Adrenal gland (tissue), 12 donors: Measurements from ENCODE around the gene TMEM132D. TPM values are rescaled to one million over a fixed set of nuclear protein-coding genes. Genes with fewer than 3 reads are reported as not detected.

Source experiments
- DNase-seq, 7 donors: peaks; one replicate each; pipeline ENCODE4 v3.0.0-alpha.2; 2019 to 2020
- H3K27ac ChIP-seq, 5 donors: fragments of 200-600 bp; sonication (generic) in 4 of 5; 1 replicate in 3 of 5; 2 replicates in 2 of 5; pipeline versions ENCODE4 v1.5.1 to v1.8.0; 2016 to 2020; ENCODE audit warnings: mild to moderate bottlenecking in 1 of 5
- H3K27me3 ChIP-seq: fragments of 200-600 bp; 2 replicates; pipeline ENCODE4 v1.8.0; 2021
- H3K36me3 ChIP-seq, 2 donors: fragments of 200-600 bp; replicated peaks in 1 of 2; 1 replicate in 1 of 2; 2 replicates in 1 of 2; pipeline versions ENCODE4 v1.5.1 to v1.8.0; 2018 to 2022
- H3K4me1 ChIP-seq, 2 donors: fragments of 200-600 bp; replicated peaks in 1 of 2; 1 replicate in 1 of 2; 2 replicates in 1 of 2; pipeline versions ENCODE4 v1.5.1 to v1.8.0; 2018 to 2021
- H3K4me3 ChIP-seq, 4 donors: fragments of 200-600 bp; sonication (generic) in 3 of 4; one replicate each; pipeline ENCODE4 v1.5.1; 2016 to 2018
- H3K9me3 ChIP-seq, 3 donors: fragments of 200-600 bp; sonication (generic) in 1 of 3; replicated peaks in 1 of 3; 1 replicate in 2 of 3; 2 replicates in 1 of 3; pipeline versions ENCODE4 v1.5.1 to v1.8.0; 2016 to 2021
- CTCF ChIP-seq, 6 experiments: fragments of 450-650 bp in 4 of 6; fragments of 200-600 bp in 2 of 6; sonication (generic) in 1 of 6; IDR thresholded peaks; 1 replicate in 5 of 6; 2 replicates in 1 of 6; pipeline versions ENCODE4 v1.5.1 to v1.8.0; 2016 to 2021; ENCODE audit warnings: antibody characterized with exemption in 6 of 6, mild to moderate bottlenecking in 2 of 6, moderate library complexity in 1 of 6
- POLR2A ChIP-seq, 2 donors: fragments of 450-650 bp; IDR thresholded peaks; one replicate each; pipeline ENCODE4 v1.6.1; 2017; ENCODE audit warnings: antibody characterized with exemption in 2 of 2, mild to moderate bottlenecking in 2 of 2, moderate library complexity in 1 of 2
- WGBS, 4 donors: extraction: QIAGEN DNeasy Blood & Tissue Kit in 2 of 4; methylation state at CpG; one replicate each; pipeline versions ENCODE4 v1.1.5 to v1.1.7; 2013 to 2017; 5-methylcytosine and 5-hydroxymethylcytosine counted together
- intact Hi-C, 2 donors: fragments of 100-400 bp; cut with DNase I; formaldehyde crosslinking; loops; one replicate each; pipeline versions ENCODE4 v1.14.1 to v1.15.0; 2022 to 2023
- polyA plus RNA-seq, 3 donors: library from polyadenylated mRNA; stranded (reverse); fragments of 200-250 nt in 2 of 3; fragments of 350-450 nt in 1 of 3; fragmentation: Illumina TruSeq in 1 of 3; extraction: RNeasy Lipid Tissue Mini Kit (QIAGEN cat#74804) in 1 of 3; gene quantifications; one replicate each; pipeline ENCODE4 v1.2.3, GENCODE V29; 2013 to 2014
- total RNA-seq, 9 donors: library from RNA; depleted of rRNA in 4 of 9; stranded (reverse); fragments of >200 nt in 4 of 9; fragments of 120-200 nt in 1 of 9; fragmentation: NEBNext Ultra II Directional in 1 of 9; extraction: Animal tissue kit (Norgen Biotek cat#: 25700) in 1 of 9; gene quantifications; one replicate each; pipeline versions ENCODE4 v1.1.0 to v1.2.4, GENCODE V29; 2013 to 2023
- donor health status: healthy with polysubstance abuse.
- donor health status: Bipolar disorder and iron deficiency.
- donor health status: DM: yes; HTN: yes; CAD: no.
- donor health status: DM: no; HTN: no; CAD: no.
- donor health status: DM: no; HTN: no; CAD: no.
- donor health status: DM: yes; HTN: yes; CAD: no.

The TMEM132D gene
- total and polyA plus RNA-seq, 12 donors = 0.03 to 0.83 (median 0.35) TPM; not detected in 8

GRCh38 chr12:129446696-129447095 is 457.1 kb downstream of the TMEM132D start:
- TF ChIP-seq CTCF (IDR thresholded peaks at IDR 0.05) = no peak
- H3K27me3 ChIP-seq = no peaks in the 10 kb centered on the region
- H3K36me3 ChIP-seq = no peaks in the 10 kb centered on the region
- H3K27ac ChIP-seq = no peak overlapping the region
- intact Hi-C loops = no loop called here
- DNase-seq = no peak
- no peaks in the 10 kb centered on the region for H3K4me1 ChIP-seq
- WGBS, 4 donors = 62 to 79% (median 71%) methylated on average over 6 of the region's 6 CpGs
- H3K9me3 ChIP-seq = no peaks in the 10 kb centered on the region
- H3K4me3 ChIP-seq = no peak overlapping the region

GRCh38 chr12:129440278-129440677 is 463.5 kb downstream of the TMEM132D start:
- Histone ChIP-seq H3K4me3 (no peak overlapping the region), H3K27me3 (no peaks in the 10 kb centered on the region), H3K27ac (no peak overlapping the region), H3K4me1 (no peaks in the 10 kb centered on the region), H3K9me3 (no peaks in the 10 kb centered on the region), H3K36me3 (no peaks in the 10 kb centered on the region)
- no peak for DNase-seq
- 72 to 80% (median 78%) methylated on average over 4 of the region's 4 CpGs for WGBS, 4 donors
- TF ChIP-seq CTCF (IDR thresholded peaks at IDR 0.05) (no peak), POLR2A (IDR thresholded peaks at IDR 0.05) (no peak)
- intact Hi-C loops = no loop called here

DNA sequence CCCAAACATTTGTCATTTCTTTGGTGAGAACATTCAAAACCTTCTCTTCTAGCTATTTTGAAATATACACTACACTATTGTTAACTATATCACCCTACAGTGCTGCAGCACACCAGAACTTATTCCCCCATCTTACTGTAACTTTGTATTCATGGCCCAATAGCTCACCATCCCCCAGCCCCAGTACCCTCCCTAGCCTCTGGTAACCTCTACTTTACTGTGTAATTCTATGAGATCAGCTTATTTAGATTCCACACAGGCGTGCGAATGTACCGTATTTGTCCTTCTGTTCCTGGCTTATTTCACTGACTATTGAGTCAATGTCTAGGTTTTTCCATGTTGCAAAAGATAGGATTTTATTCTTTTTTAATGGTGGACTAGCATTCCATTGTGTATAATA is 469.0 kb downstream of the TMEM132D start:
- no peak for TF ChIP-seq POLR2A (IDR thresholded peaks at IDR 0.05)
- TF ChIP-seq CTCF (IDR thresholded peaks at IDR 0.05) = no peak
- Histone ChIP-seq H3K4me1 (no peaks in the 10 kb centered on the region), H3K27me3 (no peaks in the 10 kb centered on the region), H3K4me3 (no peak overlapping the region), H3K36me3 (no peaks in the 10 kb centered on the region), H3K9me3 (no peaks in the 10 kb centered on the region), H3K27ac (no peak overlapping the region)
- intact Hi-C loops = no loop called here
- no peak for DNase-seq
- WGBS, 4 donors = 87 to 94% (median 94%) methylated on average over 3 of the region's 3 CpGs

- H3K36me3 ChIP-seq = no peaks in the 10 kb centered on the region
- TF ChIP-seq CTCF (IDR thresholded peaks at IDR 0.05) (no peak), POLR2A (IDR thresholded peaks at IDR 0.05) (no peak)
- H3K27ac ChIP-seq = no peak overlapping the region
- no peaks in the 10 kb centered on the region for H3K27me3 ChIP-seq
- 64 to 73% (median 67%) methylated on average over 5 of the region's 5 CpGs for WGBS, 4 donors
- H3K4me3 ChIP-seq = no peak overlapping the region
- no peaks in the 10 kb centered on the region for H3K9me3 ChIP-seq
- H3K4me1 ChIP-seq = no peaks in the 10 kb centered on the region
- no peak for DNase-seq
- intact Hi-C loops = no loop called here
These were observed 475.4 kb downstream of the TMEM132D start for GRCh38 chr12:129428240-129428936.
